GM19467 (cell line): ENCODE results near the gene GABRA6.

Source experiments
- ATAC-seq: cut with Tn5 transposase; IDR thresholded peaks from one replicate; pipeline ENCODE4 v1.9.1; 2021; ENCODE audit warnings: mild to moderate bottlenecking, moderate library complexity; ENCODE audit not compliant: unreplicated experiment

Gene GABRA6

GRCh38 chr5:161751265-161751664 is 65.7 kb downstream of the GABRA6 start:
- no peak for ATAC-seq
